NCI-H460 (cell line): Measurements from ENCODE around the gene AKR1C3. TPM values are rescaled to one million over a fixed set of nuclear protein-coding genes. Genes with fewer than 3 reads are reported as not detected.
"Not testable (repeated sequence)": the region's sequence is repeated elsewhere in the genome, so short reads cannot be mapped to it uniquely, and the experiment has no call there.

Experiments
- DNase-seq: peaks from one replicate; pipeline ENCODE4 v3.0.0-alpha.2; 2016; ENCODE audit warnings: low read depth; ENCODE audit errors: extremely low read depth
- polyA plus RNA-seq: library from polyadenylated mRNA; depleted of rRNA; stranded (reverse); fragments of >200 nt; gene quantifications from 2 replicates; pipeline ENCODE4 v1.2.3, GENCODE V29; 2014; cell fraction: nucleus; rRNA removed
- total RNA-seq: library from RNA; depleted of rRNA; stranded (reverse); fragments of >200 nt; shearing (Covaris generic); gene quantifications from 2 replicates; pipeline ENCODE4 v1.2.3, GENCODE V29; 2014; rRNA removed

Gene AKR1C3
- total RNA-seq, result 818 and 909 TPM in 2 replicates
- polyA plus RNA-seq, result 748 and 826 TPM in 2 replicates

GRCh38 chr10:5094265-5095205, at the start of gene AKR1C3:
TSS of gene AKR1C3 (plus strand) at chr10:5094414. CDS start at chr10:5094445, 31 bp downstream.
- peak; percentile 80 for DNase-seq

DNA sequence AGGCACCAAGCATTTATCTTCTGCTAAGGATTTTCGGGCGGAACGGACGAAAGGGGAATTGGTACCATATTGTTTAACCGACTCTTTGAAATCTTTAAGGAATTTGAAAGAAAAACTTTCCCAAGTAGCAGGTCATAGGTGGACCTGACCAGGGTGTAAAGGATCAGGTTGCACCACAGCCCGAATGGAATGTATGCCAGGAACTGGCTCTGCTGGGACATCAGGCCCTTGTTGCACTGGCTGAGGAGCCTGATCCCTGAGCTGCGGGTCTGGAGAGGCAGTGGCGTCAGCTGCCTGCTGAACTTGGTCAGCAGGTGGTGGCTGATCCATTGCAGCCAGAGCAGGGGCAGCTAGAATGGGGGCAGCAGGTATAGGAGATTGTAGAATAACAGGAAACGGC, 49.1 kb upstream of the AKR1C3 start:
- DNase-seq, result no peak

DNA sequence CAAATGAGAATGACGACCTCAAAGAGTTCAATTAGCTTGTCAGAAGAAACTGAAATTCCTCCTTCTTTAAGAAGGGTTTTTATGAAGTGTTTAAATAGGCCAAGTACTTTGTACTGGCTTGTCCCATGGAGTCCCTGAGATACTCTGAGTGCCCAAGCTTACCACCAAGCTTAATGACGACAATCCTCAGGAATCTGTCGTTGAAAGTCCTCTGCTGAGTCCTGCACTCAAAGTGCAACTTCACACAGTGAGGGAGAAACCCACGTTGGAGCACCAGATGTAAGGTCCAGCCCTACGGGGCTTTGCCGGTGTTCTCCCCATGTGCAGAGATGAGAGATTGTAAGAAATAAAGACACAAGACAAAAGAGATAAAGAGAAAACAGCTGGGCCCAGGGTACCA, 47.8 kb upstream of the AKR1C3 start:
- no peak for DNase-seq

DNA sequence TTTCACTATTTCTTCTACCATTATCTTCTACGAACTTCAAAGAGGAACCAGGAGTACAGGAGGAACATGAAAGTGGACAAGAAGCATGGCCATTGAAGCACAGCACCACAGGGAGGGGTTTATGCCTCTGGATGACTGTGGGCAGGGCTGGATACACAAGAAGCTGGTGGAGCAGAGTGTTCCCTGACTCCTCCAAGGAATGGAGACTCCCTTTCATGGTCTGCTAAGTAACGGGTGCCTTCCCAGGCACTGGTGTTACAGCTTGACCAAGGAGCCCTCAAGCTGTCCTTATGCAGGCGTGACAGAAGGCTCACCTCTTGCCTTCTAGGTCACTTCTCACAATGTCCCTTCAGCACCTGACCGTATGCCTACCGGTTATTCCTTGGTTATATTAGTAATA, 47.2 kb upstream of the AKR1C3 start:
- not testable (repeated sequence) for DNase-seq

- DNase-seq, result no peak
These were observed 46.1 kb upstream of the AKR1C3 start for GRCh38 chr10:5047912-5048628.

DNA sequence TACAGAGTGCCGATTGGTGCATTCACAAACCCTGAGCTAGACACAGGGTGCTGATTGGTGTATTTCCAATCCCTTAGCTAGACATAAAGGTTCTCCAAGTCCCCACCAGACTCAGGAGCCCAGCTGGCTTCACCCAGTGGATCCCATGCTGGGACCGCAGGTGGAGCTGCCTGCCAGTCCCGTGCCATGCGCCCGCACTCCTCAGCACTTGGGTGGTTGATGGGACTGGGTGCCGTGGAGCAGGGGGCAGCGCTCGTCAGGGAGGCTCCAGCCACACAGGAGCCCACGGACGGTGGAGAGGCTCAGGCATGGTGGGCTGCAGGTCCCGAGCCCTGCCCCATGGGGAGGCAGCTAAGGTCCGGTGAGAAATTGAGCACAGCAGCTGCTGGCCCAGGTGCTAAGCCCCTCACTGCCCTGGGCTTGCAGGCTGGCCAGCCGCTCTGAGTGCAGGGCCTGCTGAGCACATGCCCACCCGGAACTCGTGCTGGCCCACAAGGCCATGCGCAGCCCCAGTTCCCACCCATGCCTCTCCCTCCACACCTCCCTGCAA, 41.2 kb upstream of the AKR1C3 start:
- DNase-seq, result not testable (repeated sequence)

GRCh38 chr10:5054831-5055230, 39.4 kb upstream of the AKR1C3 start:
- DNase-seq, result not testable (repeated sequence)

- not testable (repeated sequence) for DNase-seq
These were observed 34.9 kb upstream of the AKR1C3 start for GRCh38 chr10:5059267-5059666.

DNA sequence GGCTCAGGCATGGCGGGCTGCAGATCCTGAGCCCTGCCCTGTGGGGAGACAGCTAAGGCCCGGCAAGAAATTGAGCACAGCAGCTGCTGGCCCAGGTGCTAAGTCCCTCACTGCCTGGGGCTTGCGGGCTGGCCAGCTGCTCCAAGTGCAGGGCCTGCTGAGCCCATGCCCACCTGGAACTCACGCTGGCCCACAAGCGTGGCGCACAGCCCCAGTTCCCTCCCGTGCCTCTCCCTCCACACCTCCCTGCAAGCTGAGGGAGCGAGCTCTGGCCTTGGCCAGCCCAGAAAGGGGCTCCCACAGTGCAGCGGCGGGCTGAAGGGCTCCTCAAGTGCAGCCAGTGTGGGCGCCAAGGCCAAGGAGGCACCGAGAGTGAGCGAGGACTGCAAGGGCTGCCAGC, 33.4 kb upstream of the AKR1C3 start:
- not testable (repeated sequence) for DNase-seq

GRCh38 chr10:5064656-5065055, 29.6 kb upstream of the AKR1C3 start:
- no peak for DNase-seq

DNA sequence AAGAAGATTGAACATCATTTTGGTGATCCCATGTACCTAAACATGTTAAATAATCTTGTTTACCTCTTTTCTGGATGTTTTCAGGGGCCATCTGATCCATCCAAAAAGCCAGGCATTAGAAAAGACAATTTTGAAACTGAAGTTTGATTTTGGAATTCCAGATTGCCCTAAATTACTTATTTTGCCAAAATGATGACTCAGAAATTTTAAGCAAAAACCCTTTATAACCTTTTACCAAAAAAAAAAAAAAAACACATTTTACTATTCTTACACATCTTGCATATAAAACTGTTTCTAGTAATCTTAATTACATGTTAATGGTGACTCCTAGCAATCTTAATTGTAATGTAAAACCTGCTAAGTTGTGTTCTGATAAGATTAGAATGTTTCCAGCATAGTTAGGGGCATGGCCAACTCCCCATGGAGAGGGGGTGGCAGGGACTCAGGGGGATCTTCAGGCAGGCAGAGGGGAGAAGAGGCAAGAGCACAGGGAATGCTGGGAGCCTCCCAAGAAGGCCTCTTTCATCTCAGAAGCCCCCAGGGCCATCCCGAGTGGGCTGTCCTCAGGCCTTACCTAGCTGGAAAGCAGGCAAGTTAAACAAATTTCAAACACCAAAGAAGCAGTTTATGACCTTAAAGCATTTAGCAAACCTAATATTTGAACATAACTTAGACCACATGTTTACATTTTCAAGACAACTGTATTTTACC, 25.8 kb upstream of the AKR1C3 start:
- DNase-seq, result no peak

- no peak for DNase-seq
These were observed 23.4 kb upstream of the AKR1C3 start for GRCh38 chr10:5070648-5071410.

GRCh38 chr10:5071411-5072198, 22.6 kb upstream of the AKR1C3 start:
- DNase-seq, result peak; percentile 84

GRCh38 chr10:5073659-5074058, 20.6 kb upstream of the AKR1C3 start:
- no peak for DNase-seq

GRCh38 chr10:5076615-5077014, 17.6 kb upstream of the AKR1C3 start:
- no peak for DNase-seq

DNA sequence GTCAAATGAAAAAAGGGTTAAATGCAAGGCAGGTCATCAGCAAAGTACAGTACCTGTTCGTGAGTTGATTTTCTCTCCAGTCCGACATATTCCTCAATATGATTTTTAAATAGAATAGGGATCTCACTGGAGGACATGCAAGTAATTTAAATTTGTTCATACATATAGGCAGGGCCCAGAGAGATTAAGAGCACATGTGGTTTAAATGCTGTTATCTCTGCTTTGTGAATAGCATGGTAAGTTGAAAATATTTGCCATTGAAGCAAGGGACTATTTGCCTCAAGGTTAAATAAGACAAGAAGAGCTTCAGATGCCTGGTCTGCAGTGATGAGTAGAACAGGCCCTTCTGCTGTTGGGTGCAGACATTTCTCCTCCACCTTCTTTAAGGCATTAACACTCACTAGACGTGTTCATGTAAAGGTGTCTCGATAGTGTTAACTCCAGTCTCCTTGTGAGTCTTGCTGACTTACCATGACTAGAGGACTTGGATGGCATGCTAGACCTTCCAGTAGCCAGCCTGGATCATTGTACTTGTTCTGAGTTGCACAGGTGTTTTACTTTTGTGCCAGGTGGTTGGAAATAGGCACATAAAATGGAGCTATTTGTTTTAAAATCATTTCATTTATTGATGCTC, 15.6 kb upstream of the AKR1C3 start:
- DNase-seq, result peak; percentile 86

DNA sequence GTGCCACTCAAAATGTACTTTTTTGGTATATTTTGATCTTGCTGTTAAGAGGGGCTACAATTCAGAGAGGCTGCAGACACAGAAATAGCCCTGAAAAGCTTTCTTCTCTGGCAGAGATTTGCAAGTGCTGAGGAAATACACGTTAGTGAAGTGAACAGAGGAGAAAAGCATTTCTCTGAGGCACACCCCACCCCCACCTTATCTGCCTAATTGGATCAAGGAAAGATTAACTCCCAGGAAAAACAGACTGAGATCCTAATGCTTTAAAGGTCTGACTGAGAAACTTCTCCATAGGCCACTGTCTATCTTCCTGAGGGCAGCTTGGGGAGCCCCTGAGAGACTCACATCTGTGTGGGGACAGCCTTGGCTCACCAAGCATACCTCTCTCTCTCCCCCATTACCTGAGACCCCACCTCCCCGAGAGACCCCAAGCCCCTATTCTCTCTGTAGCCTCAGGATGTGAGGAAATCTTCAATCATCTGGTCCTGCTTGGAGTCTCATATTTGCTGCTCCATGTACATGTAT, 14.8 kb upstream of the AKR1C3 start:
- DNase-seq, result no peak

- DNase-seq, result no peak
These were observed 14.4 kb upstream of the AKR1C3 start for GRCh38 chr10:5079836-5080235.
